HPDE6-E6E7 (cell line): ENCODE measurements around the gene IL18.
"Not testable (repeated sequence)": the region's sequence is repeated elsewhere in the genome, so short reads cannot be mapped to it uniquely, and the experiment has no call there.

Experiments
- DNase-seq: peaks from one replicate; pipeline ENCODE4 v3.0.0; 2011; ENCODE audit warnings: missing footprints; ENCODE audit errors: extremely low spot score

The IL18 gene

DNA sequence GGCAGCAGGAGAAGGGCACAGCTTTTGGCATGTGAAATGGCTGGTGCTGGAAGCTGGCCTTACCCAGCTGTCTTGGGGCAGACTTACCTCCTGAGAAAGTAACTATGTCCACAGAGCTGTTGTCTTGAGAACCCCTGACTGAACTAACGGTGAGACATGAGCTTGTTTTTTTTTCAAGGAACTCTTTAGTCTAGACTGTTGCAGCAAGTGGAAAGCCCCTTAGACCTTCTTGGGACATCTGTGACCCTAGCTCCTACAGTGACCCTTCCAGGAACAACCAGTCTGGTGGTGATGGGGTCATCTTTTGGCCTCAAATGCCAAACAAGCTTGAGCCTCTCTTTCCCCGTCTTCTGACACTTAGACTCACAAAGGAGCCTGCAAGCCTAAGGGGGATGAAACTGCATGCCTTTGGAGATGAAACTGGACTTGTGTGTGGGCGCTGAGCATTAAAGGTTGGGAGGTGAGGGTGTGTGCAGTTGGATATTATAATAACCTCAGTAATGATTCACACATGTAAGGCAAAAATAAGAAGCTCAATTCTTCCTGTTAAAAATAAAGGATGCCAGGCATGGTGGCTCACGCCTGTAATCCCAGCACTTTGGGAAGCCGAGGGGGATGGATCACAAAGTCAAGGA lies 41.8 kb downstream of the IL18 start:
- no peak for DNase-seq

DNA sequence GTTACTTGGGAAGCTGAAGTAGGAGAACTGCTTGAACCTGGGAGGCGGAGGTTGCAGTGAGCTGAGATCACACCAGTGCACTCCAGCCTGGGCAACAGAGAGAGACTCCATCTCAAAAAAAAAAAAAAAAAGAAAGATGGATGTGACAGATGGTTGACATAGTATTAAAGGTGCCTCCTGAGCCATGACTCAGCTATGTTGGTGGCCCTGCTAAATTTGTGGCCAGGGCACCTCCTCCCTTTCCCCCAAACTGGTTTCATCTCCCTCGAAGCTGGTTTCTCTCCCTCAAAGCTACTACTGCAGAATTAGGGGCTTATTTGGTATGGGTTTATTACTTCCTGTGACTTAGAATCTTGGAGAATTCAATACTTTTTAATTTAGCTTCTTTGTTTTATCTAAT lies 45.7 kb downstream of the IL18 start:
- no peak for DNase-seq

DNA sequence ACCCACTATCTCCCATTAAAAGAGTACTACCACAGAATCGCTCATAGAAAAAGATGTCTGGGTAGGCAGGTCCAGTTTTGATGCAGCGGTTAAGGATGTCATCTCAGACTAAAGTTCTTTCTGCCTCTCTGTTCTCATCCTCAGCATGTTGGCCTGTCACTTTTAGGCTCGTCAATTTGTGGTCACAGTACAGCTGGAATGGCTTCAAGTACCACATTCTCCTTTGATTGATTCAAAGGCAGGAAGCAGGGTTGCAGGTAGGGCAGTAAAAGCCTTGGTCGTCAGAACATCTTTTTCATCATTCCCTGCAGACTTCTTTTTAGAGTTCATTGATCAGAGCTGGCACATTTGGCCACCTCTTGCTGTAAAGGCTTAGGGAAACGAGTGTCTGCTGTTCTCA lies 48.5 kb downstream of the IL18 start:
- DNase-seq, result no peak

DNA sequence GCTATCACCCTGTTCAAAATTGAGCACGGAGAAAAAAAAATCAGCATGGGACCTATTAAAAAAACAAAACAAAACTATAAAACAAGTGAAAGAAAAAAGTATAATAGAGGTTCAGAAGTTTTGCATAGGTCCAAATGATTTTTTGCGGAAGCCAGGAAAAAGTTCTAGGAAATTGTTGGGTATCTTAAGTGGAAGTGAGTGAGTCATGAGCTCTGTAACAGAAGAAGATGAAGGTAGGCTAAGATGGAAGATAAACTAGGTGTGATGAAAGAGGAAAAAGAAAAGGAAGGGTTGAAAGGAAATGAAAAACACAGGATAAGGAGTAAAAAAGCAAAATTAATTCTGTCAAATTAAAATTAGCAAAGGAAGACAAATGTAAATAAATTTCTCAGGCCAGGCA lies 49.4 kb downstream of the IL18 start:
- no peak for DNase-seq

DNA sequence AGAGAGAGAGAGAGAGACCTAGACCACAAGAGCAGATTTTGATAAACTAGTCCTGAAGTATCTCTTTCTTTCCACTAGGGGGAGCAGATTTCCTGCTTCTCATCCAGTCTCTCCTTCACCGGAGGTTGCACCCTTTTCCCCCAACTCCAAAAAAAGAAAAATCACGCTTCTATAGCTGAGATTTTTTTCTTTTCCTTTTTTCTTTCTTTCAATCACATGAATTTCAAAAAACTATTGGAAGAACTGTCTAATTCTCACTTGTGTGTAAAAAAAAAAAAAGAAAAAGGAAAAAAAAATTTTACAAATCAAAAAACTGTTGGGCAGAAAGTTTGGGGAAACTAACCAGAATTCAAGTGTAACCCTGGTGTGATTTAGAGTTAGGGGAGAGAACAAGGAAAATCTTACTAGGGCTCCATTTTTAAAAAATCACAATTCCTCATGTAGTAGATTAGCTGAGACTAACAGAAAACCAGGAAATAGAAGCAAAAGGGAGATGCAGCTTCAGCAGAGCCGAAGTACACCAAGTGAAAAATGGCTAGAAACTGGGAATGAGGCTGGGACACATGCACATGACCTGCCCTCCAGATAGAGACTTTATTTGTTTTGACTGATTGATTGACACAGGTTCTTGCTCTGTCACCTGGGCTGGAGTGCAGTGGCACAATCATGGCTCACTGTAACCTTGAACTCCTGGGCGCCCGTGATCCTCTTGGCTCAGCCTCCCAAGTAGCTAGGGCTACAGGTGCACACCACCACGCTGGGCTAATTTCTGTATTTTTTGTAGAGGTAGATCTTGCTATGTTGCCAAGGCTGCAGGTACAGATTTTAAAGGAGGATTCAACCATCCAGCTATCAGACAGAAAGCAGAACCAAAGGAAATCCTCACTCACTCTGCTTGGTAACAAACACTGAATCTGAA lies 50.1 kb downstream of the IL18 start:
- DNase-seq, result no peak

DNA sequence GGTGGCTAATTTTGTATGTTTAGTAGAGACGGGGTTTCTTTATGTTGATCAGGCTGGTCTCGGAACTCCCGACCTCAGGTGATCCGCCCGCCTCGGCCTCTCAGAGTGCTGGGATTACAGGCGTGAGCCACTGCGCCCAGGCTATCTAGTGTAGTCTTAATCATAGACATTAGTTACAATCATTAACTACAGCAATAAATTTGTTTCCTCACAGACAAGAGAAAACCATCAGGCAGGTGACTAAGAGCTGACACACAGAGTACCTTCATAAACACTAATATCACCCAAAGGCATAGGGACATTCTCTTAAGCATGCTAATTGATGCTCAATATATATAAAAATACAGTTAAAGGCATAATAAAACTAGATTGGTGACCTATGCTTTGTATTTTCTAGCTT lies 57.8 kb downstream of the IL18 start:
- DNase-seq, result no peak

DNA sequence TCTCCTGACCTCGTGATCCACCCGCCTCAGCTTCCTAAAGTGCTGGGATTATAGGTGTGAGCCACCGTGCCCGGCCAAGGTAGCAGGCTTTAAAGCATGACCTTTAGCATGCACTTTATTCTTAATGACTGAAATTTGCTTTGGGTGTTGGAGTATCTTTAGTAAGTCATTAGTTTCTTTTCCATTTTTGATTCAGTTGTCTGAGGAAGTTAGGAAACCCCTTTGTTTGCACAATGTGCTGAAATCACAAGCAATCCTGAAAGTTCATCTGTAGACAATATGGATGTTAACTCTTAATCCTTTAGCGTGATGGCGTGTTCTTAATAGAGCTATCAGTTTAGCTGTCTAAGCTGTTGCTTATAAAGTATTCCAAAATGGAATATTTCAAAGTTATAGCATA lies 60.4 kb downstream of the IL18 start:
- no peak for DNase-seq

DNA sequence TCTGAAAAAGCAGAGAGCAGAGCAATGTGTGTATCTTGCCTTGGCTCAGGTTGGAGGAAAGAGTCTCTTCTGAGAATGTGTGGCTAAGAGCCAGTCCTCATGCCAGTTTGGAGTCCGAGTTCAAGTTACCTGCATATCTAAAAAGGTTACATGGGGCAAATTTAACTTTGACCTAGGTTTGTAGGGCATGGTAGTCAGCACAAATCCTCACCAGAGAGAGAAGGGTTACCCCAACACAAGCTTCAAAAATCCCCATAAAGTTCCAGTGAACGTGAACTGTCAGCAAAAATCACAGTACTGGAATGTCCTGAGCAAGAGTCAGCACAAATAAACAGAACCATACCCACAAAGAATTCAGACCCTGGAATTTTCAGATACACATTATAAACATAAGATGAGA lies 63.4 kb downstream of the IL18 start:
- no peak for DNase-seq

DNA sequence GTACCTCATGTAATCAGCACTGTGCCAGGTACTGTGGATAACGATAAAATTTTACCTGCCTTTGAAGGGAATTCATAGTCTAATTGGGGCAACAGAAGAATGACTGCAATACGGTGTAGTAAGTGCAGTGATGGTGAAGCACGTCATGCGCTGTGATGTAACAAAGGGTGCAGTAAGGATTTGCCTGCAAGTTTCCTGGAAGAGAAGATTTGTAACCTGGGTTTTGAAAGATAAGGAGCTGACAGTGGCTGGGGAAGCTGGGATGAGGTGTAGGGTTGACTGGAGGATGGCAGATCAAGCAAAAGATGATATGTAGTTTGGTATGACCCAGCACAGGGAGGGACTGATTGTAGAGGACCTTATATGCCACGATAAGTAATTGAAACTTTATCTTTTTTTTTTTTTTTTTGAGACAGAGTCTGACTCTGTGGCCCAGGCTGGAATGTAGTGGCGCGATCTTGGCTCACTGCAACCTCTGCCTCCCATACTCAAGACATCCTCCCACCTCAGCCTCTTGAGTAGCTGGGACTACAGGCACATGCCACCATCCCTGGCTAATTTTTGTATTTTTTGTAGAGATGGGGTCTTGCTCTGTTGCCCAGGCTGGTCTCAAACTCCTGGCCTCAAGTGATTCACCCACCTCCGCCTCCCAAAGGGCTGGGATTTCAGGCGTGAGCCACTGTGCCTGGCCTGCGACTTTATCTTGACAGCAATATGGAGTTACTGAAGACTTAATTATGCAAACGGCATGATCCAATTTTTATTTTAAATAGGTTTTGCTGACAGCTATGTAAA lies 66.0 kb downstream of the IL18 start:
- DNase-seq, result no peak

DNA sequence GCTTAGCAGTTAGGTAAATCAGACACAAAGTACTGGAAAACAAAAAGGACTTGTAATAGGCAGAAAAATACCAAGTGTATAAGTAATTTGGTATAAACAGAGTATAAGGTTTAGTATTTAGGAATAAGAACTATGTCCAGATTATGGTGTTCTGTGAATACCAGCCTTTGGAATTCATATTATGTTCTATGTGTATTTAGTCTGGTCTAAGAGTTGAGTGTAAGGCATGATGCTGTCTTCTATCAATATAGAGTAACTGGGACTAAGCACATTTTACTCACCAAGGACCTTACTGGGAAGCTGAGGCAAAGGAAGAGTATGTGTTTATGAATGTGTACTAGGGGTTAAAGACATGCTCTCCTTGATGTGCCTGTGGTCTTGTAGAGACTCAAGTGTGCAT lies 67.7 kb downstream of the IL18 start:
- DNase-seq, result no peak

DNA sequence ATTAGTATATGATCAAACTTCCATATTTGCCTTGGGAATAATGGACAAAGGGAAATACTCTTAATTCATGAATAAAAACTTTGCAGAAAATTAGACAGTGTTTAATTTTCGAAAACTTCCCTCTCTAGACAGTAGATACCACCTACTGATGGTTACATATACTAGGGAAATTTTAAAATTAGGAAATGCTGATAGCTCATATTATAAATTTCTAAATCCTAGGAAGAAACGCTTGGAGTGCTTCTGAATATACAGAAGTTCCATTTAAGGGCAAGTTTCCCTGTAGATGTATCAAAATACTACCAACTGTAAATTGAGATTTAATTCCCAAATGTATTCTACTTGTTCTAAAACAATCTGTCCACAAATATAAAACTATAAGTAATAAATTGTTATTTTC lies 68.6 kb downstream of the IL18 start:
- DNase-seq, result not testable (repeated sequence)
